Prostate gland (tissue), 2 donors: ENCODE results near the gene RNF44. TPM values are rescaled to one million over a fixed set of nuclear protein-coding genes. Genes with fewer than 3 reads are reported as not detected.
"Not testable (repeated sequence)": the region's sequence is repeated elsewhere in the genome, so short reads cannot be mapped to it uniquely, and the experiment has no call there.

Experiments
- DNase-seq: peaks from one replicate; pipeline ENCODE4 v3.0.0-alpha.2; 2019; ENCODE audit warnings: low spot score
- H3K27ac ChIP-seq, 2 donors: fragments of 200-600 bp; sonication (generic); 2 replicates each; pipeline ENCODE4 v1.5.1; 2017 to 2019
- H3K27me3 ChIP-seq: fragments of 200-600 bp; sonication (generic); replicated peaks from 2 replicates; pipeline ENCODE4 v1.5.1; 2019; ENCODE audit not compliant: insufficient read depth
- H3K36me3 ChIP-seq, 2 donors: fragments of 200-600 bp; sonication (generic); 1 replicate in 1 of 2; 2 replicates in 1 of 2; pipeline versions ENCODE4 v1.5.1 to v1.8.1; 2017 to 2019
- H3K4me1 ChIP-seq: fragments of 200-600 bp; sonication (generic); replicated peaks from 2 replicates; pipeline ENCODE4 v1.5.1; 2019
- H3K4me3 ChIP-seq, 2 donors: fragments of 200-600 bp; sonication (generic); 2 replicates each; pipeline ENCODE4 v1.5.1; 2017 to 2019
- H3K9me3 ChIP-seq: fragments of 200-600 bp; sonication (generic); 2 replicates; pipeline ENCODE4 v1.5.1; 2017
- CTCF ChIP-seq, 4 experiments: fragments of 200-600 bp in 2 of 4; fragments of 450-650 bp in 2 of 4; sonication (generic) in 2 of 4; IDR thresholded peaks; 1 replicate in 3 of 4; 2 replicates in 1 of 4; pipeline ENCODE4 v1.5.1; 2016 to 2019; ENCODE audit warnings: antibody characterized with exemption in 4 of 4, mild to moderate bottlenecking in 2 of 4, moderate library complexity in 2 of 4
- POLR2A ChIP-seq: fragments of 450-650 bp; IDR thresholded peaks from one replicate; pipeline ENCODE4 v1.6.1; 2016; ENCODE audit warnings: antibody characterized with exemption, mild to moderate bottlenecking
- POLR2AphosphoS5 ChIP-seq: sonication (generic); formaldehyde crosslinking; IDR thresholded peaks from one replicate; pipeline ENCODE4 v1.6.1; 2017; ENCODE audit warnings: antibody characterized with exemption
- WGBS: methylation state at CpG from one replicate; pipeline ENCODE4 v1.1.5; 2018; 5-methylcytosine and 5-hydroxymethylcytosine counted together
- intact Hi-C: fragments of 100-400 bp; cut with DNase I; formaldehyde crosslinking; loops from one replicate; pipeline ENCODE4 v1.14.2; 2022
- total RNA-seq, 2 donors: library from RNA; depleted of rRNA; stranded (reverse); fragments of >200 nt; gene quantifications; one replicate each; pipeline ENCODE4 v1.1.0, GENCODE V29; 2016

The RNF44 gene
- total RNA-seq, 2 donors from 2014 or later = 26.4 to 43.3 TPM

GRCh38 chr5:176492431-176492830 is 44.8 kb downstream of the RNF44 start:
- Histone ChIP-seq H3K36me3 (peaks cover 0 to 5% of the 10 kb centered on the region in 2 donors), H3K27me3 (no peaks in the 10 kb centered on the region), H3K4me1 (no peaks in the 10 kb centered on the region), H3K27ac (no peak overlapping the region), H3K9me3 (no peaks in the 10 kb centered on the region), H3K4me3 (no peak overlapping the region)
- TF ChIP-seq CTCF (IDR thresholded peaks at IDR 0.05) = no peak
- TF ChIP-seq POLR2A = no peak
- no peak for TF ChIP-seq POLR2AphosphoS5
- DNase-seq = no peak
- 27% methylated on average over 3 of the region's 3 CpGs for WGBS
- intact Hi-C loops = no loop called here

DNA sequence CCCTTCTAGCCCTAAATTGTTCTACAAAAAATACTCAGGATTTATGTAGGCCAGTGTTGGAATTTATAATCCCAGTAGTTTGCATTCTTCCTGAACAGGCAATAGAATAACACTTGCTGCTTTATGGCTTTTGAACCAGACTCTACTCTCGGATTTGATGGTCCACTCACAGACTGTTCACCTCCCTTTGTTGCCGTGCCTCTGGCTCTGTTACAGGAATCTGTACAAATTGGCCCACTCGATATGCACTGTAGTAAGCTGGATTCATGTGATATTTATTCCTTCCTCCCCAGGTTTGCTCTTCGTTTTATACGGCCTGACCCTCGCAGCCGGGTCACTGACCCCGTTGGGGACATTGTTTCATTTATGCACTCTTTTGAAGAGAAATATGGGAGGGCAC is 45.3 kb downstream of the RNF44 start:
- H3K36me3 ChIP-seq = peaks cover 0 to 5% of the 10 kb centered on the region in 2 donors
- DNase-seq = no peak
- no peak for TF ChIP-seq CTCF (IDR thresholded peaks at IDR 0.05)
- no peak for TF ChIP-seq POLR2A
- TF ChIP-seq POLR2AphosphoS5 = no peak
- WGBS = 67% methylated on average over 8 of the region's 8 CpGs
- no peaks in the 10 kb centered on the region for H3K4me1 ChIP-seq
- no peaks in the 10 kb centered on the region for H3K9me3 ChIP-seq
- H3K4me3 ChIP-seq = no peak overlapping the region
- H3K27me3 ChIP-seq = no peaks in the 10 kb centered on the region
- intact Hi-C loops = no loop called here
- no peak overlapping the region for H3K27ac ChIP-seq

DNA sequence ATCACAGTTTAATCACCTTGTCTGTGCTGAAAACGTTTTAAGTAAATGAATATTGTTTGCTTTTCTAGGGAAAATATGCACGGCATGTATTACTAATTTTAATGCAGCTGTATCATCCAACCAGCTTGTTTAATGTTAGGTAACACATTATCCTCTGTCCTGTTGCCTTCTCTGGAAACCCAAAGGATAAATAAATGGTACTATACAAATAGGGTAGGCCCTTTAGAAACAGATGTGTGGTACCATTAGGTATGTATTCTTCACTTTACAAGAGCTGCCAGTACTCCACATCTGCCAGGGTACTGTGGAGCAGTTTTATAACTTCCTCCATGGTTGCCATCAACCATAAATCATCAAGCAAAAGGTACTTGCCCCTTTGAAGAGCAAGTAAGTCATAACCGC is 46.1 kb downstream of the RNF44 start:
- no peak for DNase-seq
- no peak for TF ChIP-seq POLR2AphosphoS5
- no peak for TF ChIP-seq POLR2A
- no peak for TF ChIP-seq CTCF (IDR thresholded peaks at IDR 0.05)
- no peak overlapping the region for H3K4me3 ChIP-seq
- no peak overlapping the region for H3K27ac ChIP-seq
- H3K27me3 ChIP-seq = no peaks in the 10 kb centered on the region
- intact Hi-C loops = no loop called here
- H3K9me3 ChIP-seq = no peaks in the 10 kb centered on the region
- no peaks in the 10 kb centered on the region for H3K36me3 ChIP-seq
- H3K4me1 ChIP-seq = no peaks in the 10 kb centered on the region
- WGBS = 39% methylated on average over 3 of the region's 3 CpGs

GRCh38 chr5:176490301-176490700 is 46.9 kb downstream of the RNF44 start:
- no peaks in the 10 kb centered on the region for H3K4me1 ChIP-seq
- H3K27ac ChIP-seq = no peak overlapping the region
- WGBS = 76% methylated on average over 1 of the region's 1 CpG
- no peaks in the 10 kb centered on the region for H3K36me3 ChIP-seq
- no peaks in the 10 kb centered on the region for H3K9me3 ChIP-seq
- no peak for DNase-seq
- H3K27me3 ChIP-seq = no peaks in the 10 kb centered on the region
- TF ChIP-seq POLR2A (no peak), POLR2AphosphoS5 (no peak), CTCF (IDR thresholded peaks at IDR 0.05) (no peak)
- no peak overlapping the region for H3K4me3 ChIP-seq
- intact Hi-C loops = no loop called here

- no peaks in the 10 kb centered on the region for H3K36me3 ChIP-seq
- H3K4me3 ChIP-seq = no peak overlapping the region
- DNase-seq = no peak
- H3K27me3 ChIP-seq = no peaks in the 10 kb centered on the region
- 91% methylated on average over 1 of the region's 1 CpG for WGBS
- intact Hi-C loops = no loop called here
- no peak for TF ChIP-seq CTCF (IDR thresholded peaks at IDR 0.05)
- no peak for TF ChIP-seq POLR2AphosphoS5
- no peak for TF ChIP-seq POLR2A
- no peaks in the 10 kb centered on the region for H3K4me1 ChIP-seq
- no peaks in the 10 kb centered on the region for H3K9me3 ChIP-seq
- H3K27ac ChIP-seq = no peak overlapping the region
Measured at GRCh38 chr5:176489077-176489476, 48.1 kb downstream of the RNF44 start.

GRCh38 chr5:176487160-176487559 is 50.0 kb downstream of the RNF44 start:
- 98% methylated on average over 4 of the region's 4 CpGs for WGBS
- DNase-seq, H3K36me3 ChIP-seq, H3K4me3 ChIP-seq, H3K27me3 ChIP-seq, H3K4me1 ChIP-seq, intact Hi-C loops, H3K9me3 ChIP-seq, H3K27ac ChIP-seq: not testable (repeated sequence)
